Measurements from ENCODE around the gene CSAG2. TPM values are rescaled to one million over a fixed set of nuclear protein-coding genes. Genes with fewer than 3 reads are reported as not detected.

CSAG2 gene
- total RNA-seq, 1 donor from 2014 or later = not detected

- FAIRE-seq = no peak
These were observed 34.9 kb downstream of the CSAG2 start for GRCh38 chrX:152674135-152674534.

GRCh38 chrX:152663086-152663485 lies 46.0 kb downstream of the CSAG2 start:
- H3K36me3 ChIP-seq (ENCODE audit: control insufficient read depth, insufficient read depth, low read length) = no peaks in the 10 kb centered on the region
- DNase-seq (ENCODE audit: low read depth) = no peak
- H3K4me3 ChIP-seq (ENCODE audit: low read depth, low read length) = no peak overlapping the region
- TF ChIP-seq CTCF (IDR thresholded peaks at IDR 0.05; ENCODE audit: insufficient read depth, low read length, severe bottlenecking) = no peak
- H3K27me3 ChIP-seq (ENCODE audit: control insufficient read depth, insufficient read depth, low read length) = no peaks in the 10 kb centered on the region
- no peak for FAIRE-seq

More at GRCh38 chrX:152674135-152674534, 34.9 kb downstream of the CSAG2 start:
- no peaks in the 10 kb centered on the region for H3K36me3 ChIP-seq (ENCODE audit: control insufficient read depth, insufficient read depth, low read length)
- no peak for DNase-seq (ENCODE audit: low read depth)
- no peaks in the 10 kb centered on the region for H3K27me3 ChIP-seq (ENCODE audit: control insufficient read depth, insufficient read depth, low read length)
- TF ChIP-seq CTCF (IDR thresholded peaks at IDR 0.05; ENCODE audit: insufficient read depth, low read length, severe bottlenecking) = no peak
- H3K4me3 ChIP-seq (ENCODE audit: low read depth, low read length) = no peak overlapping the region

GRCh38 chrX:152658302-152658701 lies 50.8 kb downstream of the CSAG2 start:
- FAIRE-seq (no peak), DNase-seq (ENCODE audit: low read depth) (no peak)
- Histone ChIP-seq H3K36me3 (ENCODE audit: control insufficient read depth, insufficient read depth, low read length) (no peaks in the 10 kb centered on the region), H3K27me3 (ENCODE audit: control insufficient read depth, insufficient read depth, low read length) (no peaks in the 10 kb centered on the region), H3K4me3 (ENCODE audit: low read depth, low read length) (no peak overlapping the region)
- TF ChIP-seq CTCF (IDR thresholded peaks at IDR 0.05; ENCODE audit: insufficient read depth, low read length, severe bottlenecking) = no peak

Other genes starting within 250 kb of the CSAG2 start
- gene GABRQ, start 71.4 kb downstream of the CSAG2 start, total RNA-seq = under 0.01 and 0.13 TPM in 2 replicates
- gene MAGEA3, start 10.5 kb downstream of the CSAG2 start, total RNA-seq = not detected in 2 replicates
- not detected in 2 replicates for gene MAGEA2B, start 5.4 kb upstream of the CSAG2 start, total RNA-seq
- not detected in 2 replicates for gene CSAG1, start 24.4 kb upstream of the CSAG2 start, total RNA-seq
- gene MAGEA12, start 24.5 kb upstream of the CSAG2 start, total RNA-seq = not detected in 2 replicates
- gene MAGEA2, start 44.6 kb upstream of the CSAG2 start, total RNA-seq = not detected in 2 replicates
- not detected in 2 replicates for gene CSAG3, start 49.9 kb upstream of the CSAG2 start, total RNA-seq
- not detected in 2 replicates for gene MAGEA6, start 60.4 kb upstream of the CSAG2 start, total RNA-seq
- 25.0 and 28.0 TPM in 2 replicates for gene CETN2, start 121.5 kb upstream of the CSAG2 start, total RNA-seq
- 18.4 and 24.6 TPM in 2 replicates for gene NSDHL, start 121.8 kb upstream of the CSAG2 start, total RNA-seq
- gene ZNF185, start 188.8 kb upstream of the CSAG2 start, total RNA-seq = 93.5 and 264 TPM in 2 replicates

All from bronchial epithelial cell (primary cell).